Suppressor macrophage (primary cell): ENCODE measurements around the gene CNBD2.
"Not testable (repeated sequence)": the region's sequence is repeated elsewhere in the genome, so short reads cannot be mapped to it uniquely, and the experiment has no call there.

ENCODE experiments used
- DNase-seq, 4 experiments: peaks; one replicate each; pipeline ENCODE4 v3.0.0-alpha.2; 2020 to 2022

CNBD2 gene

DNA sequence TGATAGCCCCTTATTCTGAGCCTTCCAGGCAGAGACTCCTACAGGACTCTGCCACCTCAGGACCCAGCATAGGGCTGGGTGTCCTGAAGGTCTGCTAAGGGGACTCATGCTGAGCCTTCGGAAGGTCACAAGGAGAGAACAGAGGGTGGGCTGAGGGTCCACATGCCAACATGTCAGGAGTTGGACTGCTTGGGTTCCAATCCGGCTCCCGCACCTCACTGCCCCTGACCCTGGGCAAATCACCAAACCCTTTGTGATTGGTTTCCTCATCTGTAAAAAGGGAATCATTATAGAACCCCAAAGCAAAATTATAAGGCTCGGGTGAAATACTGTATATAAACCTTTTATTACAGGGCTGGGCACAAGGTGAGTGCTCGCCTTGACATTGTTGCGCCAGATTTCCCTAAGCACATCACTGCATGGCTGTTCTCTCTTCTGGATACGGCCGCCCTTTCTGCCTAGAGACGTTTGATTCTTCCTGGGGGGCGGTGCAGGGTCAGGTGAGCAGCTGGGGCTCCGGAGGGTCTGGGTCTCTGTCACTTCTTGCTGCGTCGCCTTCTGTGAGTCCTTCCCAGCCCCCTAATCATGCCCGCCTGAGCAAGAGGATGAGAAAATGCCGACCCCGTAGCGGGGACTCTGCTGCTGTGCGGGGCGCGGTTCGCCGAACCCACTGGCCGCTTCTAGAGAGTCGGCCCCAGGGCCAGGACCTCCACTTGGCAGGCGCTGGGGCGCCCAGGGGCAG, 95.7 kb downstream of the CNBD2 start:
- DNase-seq: no peak

DNA sequence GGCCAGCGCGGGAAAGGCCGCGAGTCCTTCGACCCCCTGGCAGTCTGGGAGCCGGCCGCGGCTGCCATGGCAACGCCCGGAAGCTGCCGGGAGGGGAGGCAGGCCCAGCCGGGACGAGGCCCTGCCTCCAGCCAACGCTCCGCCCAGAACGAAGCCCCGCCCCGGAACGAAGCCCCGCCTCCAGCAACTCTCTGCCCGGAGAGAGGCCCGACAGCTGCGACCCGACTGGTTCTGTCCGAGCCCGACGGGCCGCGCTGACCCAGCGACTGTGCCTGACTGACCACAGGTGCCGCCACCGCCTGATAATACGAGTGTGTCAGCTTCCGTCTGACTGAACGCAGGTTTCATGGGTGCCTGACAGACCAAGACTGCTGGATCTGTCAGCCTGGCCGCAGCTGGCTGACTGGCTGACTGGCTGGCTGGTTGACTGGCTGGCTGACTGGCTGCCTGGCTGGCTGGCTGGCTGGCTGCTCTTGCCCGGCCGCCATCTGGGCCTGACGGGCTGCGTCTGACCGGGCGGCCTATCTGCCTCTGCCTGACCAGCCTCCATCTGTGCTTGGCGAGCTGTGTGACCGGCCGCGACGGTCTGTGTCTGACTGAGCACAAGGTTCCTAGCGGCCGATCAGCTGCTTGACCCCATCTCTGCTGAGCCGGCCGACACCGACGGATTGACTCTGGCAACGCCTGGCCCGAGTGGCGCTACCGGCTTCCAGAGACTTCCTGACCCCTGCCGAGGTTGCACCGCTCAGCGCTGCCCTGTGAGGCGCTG, 96.5 kb downstream of the CNBD2 start:
- peak; percentile 91 to 97 (median 94) for DNase-seq

DNA sequence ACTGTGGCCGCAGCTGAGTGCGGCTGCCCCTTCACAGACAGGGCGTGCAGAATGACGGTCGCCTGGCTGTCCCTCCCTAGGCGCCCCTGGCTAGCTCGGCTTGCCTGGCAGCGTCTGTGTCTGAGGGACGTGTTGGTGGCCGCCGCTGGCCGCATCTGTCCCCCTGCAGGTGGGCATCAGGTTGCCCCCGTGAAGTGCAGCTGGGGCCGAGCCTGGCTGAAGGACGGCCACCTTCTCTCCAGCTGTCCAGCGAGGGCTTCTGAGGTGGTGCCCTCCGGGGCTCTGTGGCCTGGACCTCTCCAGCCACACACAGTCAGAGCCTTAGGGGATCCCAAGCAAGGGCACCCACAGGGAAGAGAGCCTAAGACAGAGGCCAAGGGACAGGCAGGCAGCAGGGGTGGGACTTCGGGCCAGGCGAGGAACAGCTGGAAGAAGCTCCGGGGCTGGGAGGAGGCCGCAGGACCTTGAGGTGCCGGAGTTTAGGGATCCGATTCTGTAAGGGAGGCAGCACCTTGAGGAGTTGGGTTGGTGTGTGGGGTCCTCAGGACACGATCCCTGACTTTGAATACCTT, 97.1 kb downstream of the CNBD2 start:
- peak in 1 of 4 experiments; percentile 17 for DNase-seq

DNA sequence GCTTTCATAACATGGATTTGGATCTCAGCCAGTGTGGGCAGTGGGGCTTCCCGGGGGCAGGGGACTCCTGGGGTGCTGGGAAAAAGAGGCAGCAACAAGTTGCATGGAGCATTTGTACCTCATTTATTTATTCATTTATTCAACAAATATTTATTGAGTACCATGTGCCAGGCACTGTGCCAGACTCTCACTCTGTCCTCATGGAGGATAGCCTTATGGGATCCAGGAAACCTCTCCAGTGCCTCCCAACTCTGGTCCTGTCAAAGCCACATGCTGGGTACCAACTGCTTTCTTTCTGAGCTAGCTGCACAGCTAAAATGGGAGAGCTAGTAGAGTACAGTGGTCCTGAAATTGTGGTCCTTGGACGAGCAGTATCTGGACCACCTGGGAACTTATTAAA, 98.4 kb downstream of the CNBD2 start:
- DNase-seq: no peak

DNA sequence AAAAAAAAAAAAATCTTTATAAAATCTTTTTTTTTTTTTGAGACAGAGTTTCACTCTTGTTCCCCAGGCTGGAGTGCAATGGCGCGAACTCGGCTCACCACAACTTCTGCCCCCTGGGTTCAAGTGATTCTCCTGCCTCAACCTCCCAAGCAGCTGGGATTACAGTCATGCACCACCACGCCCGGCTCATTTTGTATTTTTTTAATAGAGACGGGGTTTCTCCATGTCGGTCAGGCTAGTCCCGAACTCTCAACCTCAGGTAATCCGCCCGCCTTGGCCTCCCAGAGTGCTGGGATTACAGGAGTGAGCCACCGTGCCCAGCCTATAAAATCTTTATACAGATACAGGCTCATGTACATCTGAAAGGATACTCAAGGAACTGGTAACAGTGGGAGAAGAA, 100.1 kb downstream of the CNBD2 start:
- not testable (repeated sequence) for DNase-seq

DNA sequence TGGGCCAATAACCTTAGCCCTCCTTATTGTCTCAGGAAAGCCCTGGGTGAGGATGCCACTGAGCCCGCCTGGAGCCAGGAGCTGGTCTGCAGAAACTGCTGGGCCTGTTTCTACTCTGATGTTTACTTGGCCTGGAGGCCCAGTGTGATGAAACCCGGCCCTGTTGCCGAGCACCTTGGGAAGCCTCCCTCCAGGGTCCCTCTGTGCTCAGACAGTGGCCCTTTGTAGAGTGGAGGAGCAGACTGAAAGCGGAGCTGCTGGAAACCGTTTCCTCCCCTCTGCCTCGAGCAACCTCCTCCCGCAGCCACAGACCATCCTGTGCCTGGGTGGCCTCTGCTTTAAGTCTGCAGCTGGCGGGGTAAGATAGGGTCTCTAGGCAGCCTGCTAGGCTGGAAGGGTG, 102.1 kb downstream of the CNBD2 start:
- DNase-seq: no peak

DNA sequence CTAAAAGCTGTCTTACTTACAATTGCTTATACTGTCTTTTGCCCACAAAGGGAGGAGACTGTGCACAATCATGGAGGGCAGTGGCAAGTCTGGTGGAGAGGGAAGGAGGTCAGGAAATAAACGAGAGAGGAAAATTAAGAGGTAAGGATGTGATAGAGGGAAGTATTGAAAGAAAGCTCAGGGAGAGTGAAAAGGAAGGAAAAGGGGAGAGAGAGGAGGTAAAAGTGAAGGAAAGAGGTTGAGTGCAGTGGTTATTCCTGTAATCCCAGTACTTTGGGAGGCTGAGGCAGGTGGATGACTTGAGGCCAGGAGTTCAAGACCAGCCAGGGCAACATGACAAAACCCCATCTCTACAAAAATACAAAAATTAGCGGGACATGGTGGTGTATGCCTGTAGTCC, 103.5 kb downstream of the CNBD2 start:
- DNase-seq: no peak

DNA sequence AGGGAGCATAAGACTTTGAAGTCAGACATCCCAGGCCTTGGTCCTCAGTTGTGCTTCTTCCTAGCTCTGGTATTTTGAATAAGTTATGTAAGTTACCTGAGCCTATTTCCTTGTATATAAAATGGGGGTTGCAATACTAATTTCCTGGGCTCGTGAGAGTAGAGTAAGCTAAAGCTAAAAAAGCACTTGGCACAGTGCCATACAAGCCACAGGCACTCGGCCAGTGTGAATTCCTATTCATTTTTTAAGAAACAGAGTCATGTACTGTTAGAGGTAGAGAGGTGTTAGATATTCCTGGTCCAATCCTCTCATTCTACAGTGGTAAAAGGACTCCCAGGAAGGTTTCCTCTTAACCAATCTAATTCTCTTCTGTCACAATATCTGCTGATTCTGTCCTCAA, 106.6 kb downstream of the CNBD2 start:
- DNase-seq: no peak

DNA sequence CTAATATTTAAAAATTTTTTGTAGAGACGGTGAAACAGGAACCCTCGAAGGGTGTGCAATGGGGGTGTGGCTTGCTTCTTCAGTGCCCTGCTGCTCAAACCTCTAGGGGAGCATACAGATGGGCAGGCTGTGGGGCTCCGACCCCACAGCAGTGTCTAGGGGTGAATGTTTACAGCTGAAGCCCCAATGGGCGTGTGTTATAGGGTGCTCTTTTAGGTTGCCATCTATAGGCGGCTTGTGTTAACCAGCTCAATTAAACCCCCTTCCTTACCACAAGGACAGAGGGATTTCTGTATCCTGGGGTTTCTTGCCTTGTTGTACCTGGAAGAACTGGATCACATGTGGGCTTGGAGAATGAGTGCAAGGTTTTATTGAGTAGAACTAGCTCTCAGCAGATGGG, 109.4 kb downstream of the CNBD2 start:
- not testable (repeated sequence) for DNase-seq

DNA sequence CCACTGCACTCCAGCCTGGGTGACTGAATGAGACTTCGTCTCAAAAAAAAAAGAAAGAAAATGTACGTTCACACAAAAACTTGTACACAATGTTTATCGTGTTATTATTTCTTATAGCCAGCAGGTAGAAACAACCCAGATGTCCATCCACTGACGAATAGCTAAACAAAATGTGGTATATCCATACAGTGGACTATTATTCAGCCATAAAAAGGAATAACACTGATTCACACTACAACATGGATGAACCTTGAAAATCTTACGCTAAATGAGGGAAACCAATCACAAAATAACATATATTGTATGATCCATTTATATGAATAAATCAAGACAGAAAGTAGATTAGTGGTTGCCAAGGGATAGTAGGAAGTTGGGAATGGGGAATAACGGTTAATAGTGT, 111.1 kb downstream of the CNBD2 start:
- DNase-seq: no peak

DNA sequence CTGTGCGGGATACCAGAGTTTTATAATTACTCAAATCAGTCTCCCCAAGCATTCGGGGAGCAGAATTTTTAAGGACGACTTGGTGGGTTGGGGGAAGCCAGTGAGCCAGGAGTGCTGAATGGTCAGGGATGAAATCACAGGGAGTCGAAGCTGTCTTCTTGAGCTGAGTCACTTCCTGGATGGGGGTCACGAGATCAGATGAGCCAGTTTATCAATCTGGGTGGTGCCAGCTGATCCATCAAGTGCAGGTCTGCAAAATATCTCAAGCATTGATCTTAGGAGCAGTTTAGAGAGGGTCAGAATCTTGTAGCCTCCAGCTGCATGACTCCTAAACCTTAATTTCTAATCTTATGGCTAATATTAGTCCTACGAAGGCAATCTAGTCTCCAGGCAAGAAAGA, 111.6 kb downstream of the CNBD2 start:
- DNase-seq: peak in 3 of 4 experiments; percentile 50 to 52 (median 52)
